ENCODE data around the gene TOM1L2.

- TF ChIP-seq CTCF (IDR thresholded peaks at IDR 0.05) (no peak), POLR2AphosphoS5 (IDR thresholded peaks at IDR 0.05; ENCODE audit: low read depth, low read length) (no peak)
Observed at GRCh38 chr17:17830740-17831207, 141.4 kb downstream of the TOM1L2 start.

All from Panc1 (cell line).